Hippocampal formation (tissue), 2 donors: ENCODE measurements around the gene HELZ.

ENCODE experiments used
- DNase-seq, 2 donors: peaks; one replicate each; lab custom pipeline; 2025; lab: John Stamatoyannopoulos, UW

The HELZ gene

GRCh38 chr17:67194134-67194533 lies 50.9 kb downstream of the HELZ start:
- no peak for DNase-seq

- no peak for DNase-seq
Observed at GRCh38 chr17:67187927-67188326, 57.1 kb downstream of the HELZ start.

GRCh38 chr17:67186782-67187181 lies 58.2 kb downstream of the HELZ start:
- DNase-seq, result no peak

- DNase-seq, result no peak
Observed at GRCh38 chr17:67183531-67183930, 61.5 kb downstream of the HELZ start.

- no peak for DNase-seq
Observed at GRCh38 chr17:67181825-67182224, 63.2 kb downstream of the HELZ start.

GRCh38 chr17:67180275-67180674 lies 64.7 kb downstream of the HELZ start:
- no peak for DNase-seq

GRCh38 chr17:67178555-67178954 lies 66.4 kb downstream of the HELZ start:
- DNase-seq, result no peak

- no peak for DNase-seq
Observed at GRCh38 chr17:67177732-67178131, 67.3 kb downstream of the HELZ start.

GRCh38 chr17:67174190-67174589 lies 70.8 kb downstream of the HELZ start:
- DNase-seq, result no peak

GRCh38 chr17:67171560-67171959 lies 73.4 kb downstream of the HELZ start:
- no peak for DNase-seq

GRCh38 chr17:67168496-67168895 lies 76.5 kb downstream of the HELZ start:
- DNase-seq, result no peak

GRCh38 chr17:67165201-67165600 lies 79.8 kb downstream of the HELZ start:
- no peak for DNase-seq

GRCh38 chr17:67164302-67164701 lies 80.7 kb downstream of the HELZ start:
- no peak for DNase-seq

GRCh38 chr17:67162771-67163170 lies 82.2 kb downstream of the HELZ start:
- no peak for DNase-seq

GRCh38 chr17:67161573-67161972 lies 83.4 kb downstream of the HELZ start:
- DNase-seq, result no peak

- DNase-seq, result no peak
Observed at GRCh38 chr17:67160791-67161190, 84.2 kb downstream of the HELZ start.

GRCh38 chr17:67157732-67158639 lies 87.0 kb downstream of the HELZ start:
- DNase-seq, result peak in 1 of 2 donors; percentile 53

GRCh38 chr17:67156269-67157199 lies 88.5 kb downstream of the HELZ start:
- DNase-seq, result no peak

GRCh38 chr17:67152824-67153223 lies 92.2 kb downstream of the HELZ start:
- no peak for DNase-seq

GRCh38 chr17:67151717-67152116 lies 93.3 kb downstream of the HELZ start:
- DNase-seq, result no peak

GRCh38 chr17:67150826-67151225 lies 94.2 kb downstream of the HELZ start:
- no peak for DNase-seq

GRCh38 chr17:67148352-67148751 lies 96.6 kb downstream of the HELZ start:
- DNase-seq, result no peak
